ENCODE data around the gene ABHD17B. TPM values are rescaled to one million over a fixed set of nuclear protein-coding genes. Genes with fewer than 3 reads are reported as not detected.

ABHD17B gene
- total and polyA plus RNA-seq, 2 donors (not counting 1 experiment from before 2014, with no cell fraction given): 14.6 to 20.6 TPM

DNA sequence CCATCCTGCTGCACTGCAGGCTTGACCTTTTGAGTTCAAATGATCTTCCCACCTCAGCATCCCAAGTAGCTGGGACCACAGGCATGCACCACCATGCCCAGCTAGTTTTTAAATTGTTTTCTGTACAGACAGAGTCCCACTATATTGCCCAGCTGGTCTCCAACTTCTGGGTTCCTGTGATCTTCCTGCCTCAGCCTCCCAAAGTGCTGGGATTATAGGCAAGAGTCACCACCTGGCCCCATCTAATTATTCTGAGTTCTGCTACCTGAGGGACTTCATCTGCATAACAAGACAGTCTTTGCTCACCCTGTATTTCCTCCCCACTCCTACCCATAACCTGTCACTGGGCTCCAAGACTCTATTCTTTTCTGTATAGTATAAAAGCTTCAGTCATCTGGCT lies 88.1 kb downstream of the ABHD17B start:
- Histone ChIP-seq H3K27me3 (ENCODE audit: control insufficient read depth, insufficient read depth, low read length) (no peaks in the 10 kb centered on the region), H3K9me3 (ENCODE audit: control insufficient read depth, insufficient read depth, low read depth, low read length) (no peaks in the 10 kb centered on the region), H3K36me3 (ENCODE audit: control insufficient read depth, insufficient read depth, low read length) (no peaks in the 10 kb centered on the region), H4K20me1 (ENCODE audit: control insufficient read depth, extremely low read depth, insufficient read depth, low read length) (no peaks in the 10 kb centered on the region), H3K9ac (ENCODE audit: insufficient read depth, low read length) (no peak overlapping the region), H3K4me3 (replicated peaks in 1 of 4; ENCODE audit: control extremely low read depth in 1 of 4, insufficient read depth in 1 of 4, low read depth in 3 of 4, low read length in 4 of 4) (no peak overlapping the region), H2AFZ (ENCODE audit: low read length) (no peak overlapping the region), H3K4me1 (ENCODE audit: control insufficient read depth, extremely low read depth, insufficient read depth, low read length) (no peaks in the 10 kb centered on the region), H3K4me2 (ENCODE audit: extremely low read depth, insufficient read depth, low read length) (no peak overlapping the region), H3K79me2 (ENCODE audit: control insufficient read depth, insufficient read depth, low read length) (no peaks in the 10 kb centered on the region), H3K27ac (ENCODE audit: insufficient read depth, low read length) (no peak overlapping the region)
- TF ChIP-seq, protein P1, sequence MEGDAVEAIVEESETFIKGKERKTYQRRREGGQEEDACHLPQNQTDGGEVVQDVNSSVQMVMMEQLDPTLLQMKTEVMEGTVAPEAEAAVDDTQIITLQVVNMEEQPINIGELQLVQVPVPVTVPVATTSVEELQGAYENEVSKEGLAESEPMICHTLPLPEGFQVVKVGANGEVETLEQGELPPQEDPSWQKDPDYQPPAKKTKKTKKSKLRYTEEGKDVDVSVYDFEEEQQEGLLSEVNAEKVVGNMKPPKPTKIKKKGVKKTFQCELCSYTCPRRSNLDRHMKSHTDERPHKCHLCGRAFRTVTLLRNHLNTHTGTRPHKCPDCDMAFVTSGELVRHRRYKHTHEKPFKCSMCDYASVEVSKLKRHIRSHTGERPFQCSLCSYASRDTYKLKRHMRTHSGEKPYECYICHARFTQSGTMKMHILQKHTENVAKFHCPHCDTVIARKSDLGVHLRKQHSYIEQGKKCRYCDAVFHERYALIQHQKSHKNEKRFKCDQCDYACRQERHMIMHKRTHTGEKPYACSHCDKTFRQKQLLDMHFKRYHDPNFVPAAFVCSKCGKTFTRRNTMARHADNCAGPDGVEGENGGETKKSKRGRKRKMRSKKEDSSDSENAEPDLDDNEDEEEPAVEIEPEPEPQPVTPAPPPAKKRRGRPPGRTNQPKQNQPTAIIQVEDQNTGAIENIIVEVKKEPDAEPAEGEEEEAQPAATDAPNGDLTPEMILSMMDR (conservative IDR thresholded peaks at IDR 0.05 in 1 of 2, IDR thresholded peaks at IDR 0.05 in 1 of 2; ENCODE audit: low read depth in 1 of 2, low read length in 2 of 2): no peak
- TF ChIP-seq EZH2 (IDR thresholded peaks at IDR 0.05; ENCODE audit: low read length, missing control alignments): no peak
- no peak for DNase-seq (ENCODE audit: low read depth in 2 of 2)

DNA sequence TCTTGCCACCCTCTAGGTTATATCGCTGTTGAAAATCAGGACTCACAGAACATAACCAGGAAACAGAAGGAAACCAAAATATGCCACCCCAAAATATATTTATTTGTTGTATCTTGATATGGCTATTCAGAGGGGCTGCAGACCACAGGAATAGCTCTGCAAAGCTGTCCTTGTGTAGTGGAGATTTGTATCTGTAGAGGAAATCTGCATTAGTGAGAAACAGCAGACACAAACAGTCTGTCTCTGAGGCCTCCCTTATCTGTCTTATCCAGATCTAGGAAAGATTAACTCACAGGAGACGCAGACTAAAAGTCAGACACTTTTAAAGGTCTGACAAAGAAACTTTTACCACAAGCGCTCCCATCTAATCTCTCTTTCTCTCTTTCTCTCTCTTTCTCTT lies 88.5 kb downstream of the ABHD17B start:
- H3K4me1 ChIP-seq (ENCODE audit: control insufficient read depth, extremely low read depth, insufficient read depth, low read length): no peaks in the 10 kb centered on the region
- no peak overlapping the region for H3K9ac ChIP-seq (ENCODE audit: insufficient read depth, low read length)
- no peaks in the 10 kb centered on the region for H3K27me3 ChIP-seq (ENCODE audit: control insufficient read depth, insufficient read depth, low read length)
- TF ChIP-seq, protein P1 (conservative IDR thresholded peaks at IDR 0.05 in 1 of 2, IDR thresholded peaks at IDR 0.05 in 1 of 2; ENCODE audit: low read depth in 1 of 2, low read length in 2 of 2): no peak
- no peak for TF ChIP-seq EZH2 (IDR thresholded peaks at IDR 0.05; ENCODE audit: low read length, missing control alignments)
- H3K27ac ChIP-seq (ENCODE audit: insufficient read depth, low read length): no peak overlapping the region
- no peak overlapping the region for H3K4me2 ChIP-seq (ENCODE audit: extremely low read depth, insufficient read depth, low read length)
- peak in 1 of 2 donors; percentile 9 for DNase-seq (ENCODE audit: low read depth in 2 of 2)
- no peak overlapping the region for H2AFZ ChIP-seq (ENCODE audit: low read length)
- no peaks in the 10 kb centered on the region for H3K9me3 ChIP-seq (ENCODE audit: control insufficient read depth, insufficient read depth, low read depth, low read length)
- H3K4me3 ChIP-seq (replicated peaks in 1 of 4; ENCODE audit: control extremely low read depth in 1 of 4, insufficient read depth in 1 of 4, low read depth in 3 of 4, low read length in 4 of 4): no peak overlapping the region
- H3K79me2 ChIP-seq (ENCODE audit: control insufficient read depth, insufficient read depth, low read length): no peaks in the 10 kb centered on the region
- H4K20me1 ChIP-seq (ENCODE audit: control insufficient read depth, extremely low read depth, insufficient read depth, low read length): no peaks in the 10 kb centered on the region
- H3K36me3 ChIP-seq (ENCODE audit: control insufficient read depth, insufficient read depth, low read length): no peaks in the 10 kb centered on the region

DNA sequence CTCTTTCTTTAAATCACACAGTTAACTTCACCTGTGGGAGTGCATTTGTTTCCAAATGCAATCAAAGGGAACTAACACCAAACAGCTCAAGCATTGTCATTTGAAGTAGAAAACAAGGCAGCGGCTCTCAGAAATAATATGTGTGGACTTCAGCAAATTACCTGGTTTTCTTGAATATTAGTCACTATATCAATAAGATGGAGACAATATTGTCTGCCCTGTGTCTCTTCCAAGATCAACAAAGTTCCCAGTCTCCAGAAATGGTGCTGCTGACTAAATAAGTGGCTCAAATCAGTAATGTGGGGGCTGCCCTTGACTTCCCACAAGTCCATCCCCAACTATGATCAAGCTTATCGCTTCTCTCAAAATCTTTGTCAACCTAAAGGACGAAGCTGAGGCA lies 89.6 kb downstream of the ABHD17B start:
- no peaks in the 10 kb centered on the region for H3K4me1 ChIP-seq (ENCODE audit: control insufficient read depth, extremely low read depth, insufficient read depth, low read length)
- H3K27me3 ChIP-seq (ENCODE audit: control insufficient read depth, insufficient read depth, low read length): no peaks in the 10 kb centered on the region
- DNase-seq (ENCODE audit: low read depth in 2 of 2): peak in 1 of 2 donors; percentile 14
- no peaks in the 10 kb centered on the region for H3K9me3 ChIP-seq (ENCODE audit: control insufficient read depth, insufficient read depth, low read depth, low read length)
- no peak overlapping the region for H3K9ac ChIP-seq (ENCODE audit: insufficient read depth, low read length)
- H3K4me2 ChIP-seq (ENCODE audit: extremely low read depth, insufficient read depth, low read length): no peak overlapping the region
- no peak overlapping the region for H3K27ac ChIP-seq (ENCODE audit: insufficient read depth, low read length)
- H3K36me3 ChIP-seq (ENCODE audit: control insufficient read depth, insufficient read depth, low read length): no peaks in the 10 kb centered on the region
- TF ChIP-seq, protein P1 (conservative IDR thresholded peaks at IDR 0.05 in 1 of 2, IDR thresholded peaks at IDR 0.05 in 1 of 2; ENCODE audit: low read depth in 1 of 2, low read length in 2 of 2): no peak
- no peak for TF ChIP-seq EZH2 (IDR thresholded peaks at IDR 0.05; ENCODE audit: low read length, missing control alignments)
- H2AFZ ChIP-seq (ENCODE audit: low read length): no peak overlapping the region
- H3K4me3 ChIP-seq (replicated peaks in 1 of 4; ENCODE audit: control extremely low read depth in 1 of 4, insufficient read depth in 1 of 4, low read depth in 3 of 4, low read length in 4 of 4): no peak overlapping the region
- H4K20me1 ChIP-seq (ENCODE audit: control insufficient read depth, extremely low read depth, insufficient read depth, low read length): no peaks in the 10 kb centered on the region
- no peaks in the 10 kb centered on the region for H3K79me2 ChIP-seq (ENCODE audit: control insufficient read depth, insufficient read depth, low read length)

All from fibroblast of lung (primary cell).